ENCODE data around the gene RASA3. TPM values are rescaled to one million over a fixed set of nuclear protein-coding genes. Genes with fewer than 3 reads are reported as not detected.

Gene RASA3
- total and polyA plus RNA-seq, 2 of the 8 experiments (the other 6 are each of a cell fraction or from before 2014, with no cell fraction given): 7.5 to 21.9 TPM

DNA sequence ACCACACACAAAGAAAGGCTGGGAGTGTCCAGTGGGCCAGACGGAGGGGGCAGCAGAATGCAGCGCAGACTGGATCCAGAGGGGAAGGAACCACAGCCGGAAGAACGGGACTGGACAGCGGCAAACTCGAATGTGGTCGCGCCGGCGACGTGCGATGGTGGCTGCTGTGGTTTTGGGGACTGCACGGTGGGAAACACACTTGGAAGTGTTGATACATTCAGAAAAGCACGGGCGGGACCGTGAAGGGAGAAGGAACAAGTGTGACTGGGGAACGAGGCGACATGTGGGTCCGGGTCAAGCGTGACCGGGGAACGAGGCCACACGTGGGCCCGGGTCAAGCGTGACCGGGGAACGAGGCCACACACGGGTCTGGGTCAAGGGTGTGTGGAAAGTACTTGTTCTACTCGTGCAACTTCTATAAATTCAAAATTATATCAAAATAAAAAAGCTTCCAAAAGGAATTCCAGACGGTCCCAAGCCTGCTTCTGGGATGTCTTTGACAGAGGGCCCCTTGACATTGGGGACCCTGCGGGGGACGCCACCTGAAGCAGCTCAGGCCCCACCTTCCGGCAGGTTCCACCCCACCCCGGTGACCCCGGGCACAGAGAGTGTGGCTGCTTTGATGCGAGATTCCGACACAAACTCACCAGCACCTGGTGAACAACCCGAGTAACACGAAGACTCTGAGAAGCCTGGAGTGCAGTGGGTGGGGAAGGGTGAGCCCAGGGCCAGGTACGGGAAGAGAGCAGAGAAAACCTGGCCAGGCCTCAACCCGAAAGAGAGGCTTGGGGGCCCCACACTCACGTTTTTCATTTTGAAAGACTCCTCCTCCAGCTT is 133.4 kb downstream of the RASA3 start:
- CTCF ChIA-PET (ENCODE audit: partially characterized antibody): no interaction called here
- no peak for DNase-seq (ENCODE audit: low read depth in 1 of 2, low spot score in 2 of 2)
- H4K91ac ChIP-seq (replicated peaks; ENCODE audit: insufficient read length, low read length): no peak overlapping the region

More for the DNA sequence above, 133.4 kb downstream of the RASA3 start:
- no peak overlapping the region for H3K27ac ChIP-seq (ENCODE audit: low read depth, low read length)
- no peaks in the 10 kb centered on the region for H3K27me3 ChIP-seq (replicated peaks in 1 of 4; ENCODE audit: control insufficient read depth in 3 of 4, extremely low read depth in 1 of 4, insufficient read depth in 3 of 4, low read length in 3 of 4)
- H3K23ac ChIP-seq (ENCODE audit: insufficient read length): no peak overlapping the region
- H3K18ac ChIP-seq (ENCODE audit: extremely low read depth, low read length): no peak overlapping the region
- no peak overlapping the region for H2BK15ac ChIP-seq (ENCODE audit: low read length)
- no peaks in the 10 kb centered on the region for H3K79me2 ChIP-seq (ENCODE audit: control insufficient read depth in 1 of 2, insufficient read depth in 2 of 2, low read length in 2 of 2)
- TF ChIP-seq POU5F1 (IDR thresholded peaks at IDR 0.05; ENCODE audit: low read depth, low read length) (no peak), TBP (IDR thresholded peaks at IDR 0.05; ENCODE audit: low read depth, low read length) (no peak), KDM1A (IDR thresholded peaks at IDR 0.05; ENCODE audit: borderline replicate concordance, low read length) (no peak), SUZ12 (IDR thresholded peaks at IDR 0.05; ENCODE audit: low read length) (no peak), SP2 (IDR thresholded peaks at IDR 0.05; ENCODE audit: low read length) (no peak), FOSL1 (IDR thresholded peaks at IDR 0.05; ENCODE audit: insufficient read depth, low read depth, low read length) (no peak)
- TF ChIP-seq, protein P1, sequence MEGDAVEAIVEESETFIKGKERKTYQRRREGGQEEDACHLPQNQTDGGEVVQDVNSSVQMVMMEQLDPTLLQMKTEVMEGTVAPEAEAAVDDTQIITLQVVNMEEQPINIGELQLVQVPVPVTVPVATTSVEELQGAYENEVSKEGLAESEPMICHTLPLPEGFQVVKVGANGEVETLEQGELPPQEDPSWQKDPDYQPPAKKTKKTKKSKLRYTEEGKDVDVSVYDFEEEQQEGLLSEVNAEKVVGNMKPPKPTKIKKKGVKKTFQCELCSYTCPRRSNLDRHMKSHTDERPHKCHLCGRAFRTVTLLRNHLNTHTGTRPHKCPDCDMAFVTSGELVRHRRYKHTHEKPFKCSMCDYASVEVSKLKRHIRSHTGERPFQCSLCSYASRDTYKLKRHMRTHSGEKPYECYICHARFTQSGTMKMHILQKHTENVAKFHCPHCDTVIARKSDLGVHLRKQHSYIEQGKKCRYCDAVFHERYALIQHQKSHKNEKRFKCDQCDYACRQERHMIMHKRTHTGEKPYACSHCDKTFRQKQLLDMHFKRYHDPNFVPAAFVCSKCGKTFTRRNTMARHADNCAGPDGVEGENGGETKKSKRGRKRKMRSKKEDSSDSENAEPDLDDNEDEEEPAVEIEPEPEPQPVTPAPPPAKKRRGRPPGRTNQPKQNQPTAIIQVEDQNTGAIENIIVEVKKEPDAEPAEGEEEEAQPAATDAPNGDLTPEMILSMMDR (IDR thresholded peaks at IDR 0.05; ENCODE audit: control extremely low read depth in 1 of 3, insufficient read depth in 1 of 3, low read depth in 1 of 3, low read length in 3 of 3): no peak
- peaks cover 0 to 2% (median 0%) of the 10 kb centered on the region in 4 experiments; a peak in 1 of 8 replicates for H3K36me3 ChIP-seq (ENCODE audit: control insufficient read depth in 2 of 4, insufficient read depth in 4 of 4, low read length in 3 of 4)
- FAIRE-seq: no peak
- 89% methylated on average over 38 of the region's 42 CpGs; no CpG with 5 or more reads in 1 of the 2 experiments for WGBS, 2 experiments (ENCODE audit: extremely low coverage in 1 of 2, insufficient coverage in 1 of 2, insufficient read length in 1 of 2, insufficient replicate concordance in 2 of 2, low coverage in 1 of 2, low lambda C conversion rate in 2 of 2, missing lambda C conversion rate in 1 of 2)
- no peak overlapping the region for H4K8ac ChIP-seq (ENCODE audit: extremely low read depth, insufficient read depth, low read length)
- no peak overlapping the region for H2AK5ac ChIP-seq (ENCODE audit: low read depth, low read length)
- no peak overlapping the region for H3K4me3 ChIP-seq (ENCODE audit: extremely low read depth in 1 of 4, insufficient read depth in 2 of 4, low read depth in 3 of 4, low read length in 4 of 4)
- no peak overlapping the region for H3K9ac ChIP-seq (replicated peaks in 1 of 4; ENCODE audit: extremely low read depth in 1 of 4, low read depth in 3 of 4, low read length in 3 of 4)
- no peak overlapping the region for H2BK20ac ChIP-seq (ENCODE audit: low read length)
- H2AFZ ChIP-seq (ENCODE audit: low read length): no peak overlapping the region
- no peaks in the 10 kb centered on the region for H3K9me3 ChIP-seq (ENCODE audit: insufficient read depth in 2 of 2, low read depth in 1 of 2, low read length in 1 of 2)
- no peaks in the 10 kb centered on the region for H3K23me2 ChIP-seq (ENCODE audit: low read depth, low read length)
- H3K79me1 ChIP-seq (ENCODE audit: low read depth, low read length): no peaks in the 10 kb centered on the region
- no peak overlapping the region for H4K5ac ChIP-seq (ENCODE audit: insufficient read length, low read depth, low read length)
- H3K56ac ChIP-seq (replicated peaks; ENCODE audit: insufficient read length, low read depth, low read length): no peak overlapping the region
- POLR2A ChIA-PET (ENCODE audit: partially characterized antibody): no interaction called here
- H3K4ac ChIP-seq (replicated peaks; ENCODE audit: insufficient read length, low read depth, low read length): no peak overlapping the region
- H2BK12ac ChIP-seq (ENCODE audit: low read depth, low read length): no peak overlapping the region
- no peak overlapping the region for H3K4me2 ChIP-seq (ENCODE audit: insufficient read depth in 1 of 2, low read depth in 2 of 2, low read length in 2 of 2)
- H3K4me1 ChIP-seq (replicated peaks in 1 of 4; ENCODE audit: control insufficient read depth in 3 of 4, insufficient read depth in 4 of 4, low read length in 3 of 4): no peaks in the 10 kb centered on the region; a peak in 1 of 7 replicates
- H4K20me1 ChIP-seq (replicated peaks in 1 of 2; ENCODE audit: control insufficient read depth in 1 of 2, insufficient read depth in 2 of 2, low read length in 2 of 2): peaks cover 4 to 7% of the 10 kb centered on the region in 2 experiments
- no peak overlapping the region for H2BK120ac ChIP-seq (replicated peaks; ENCODE audit: low read depth, low read length)
- H2BK5ac ChIP-seq (ENCODE audit: low read depth, low read length): no peak overlapping the region
- H3K14ac ChIP-seq (ENCODE audit: insufficient read length): no peak overlapping the region
